Uterus (tissue), 2 donors: Measurements from ENCODE around the gene PKP4.

ENCODE experiments used
- POLR2A ChIP-seq, 2 donors: fragments of 450-650 bp; IDR thresholded peaks; one replicate each; pipeline ENCODE4 v1.6.1; 2016; ENCODE audit warnings: antibody characterized with exemption in 2 of 2, mild to moderate bottlenecking in 1 of 2, moderate library complexity in 1 of 2
- TF ChIP-seq, protein P1 (sequence below), 4 experiments: fragments of 200-600 bp in 2 of 4; fragments of 450-650 bp in 2 of 4; sonication (generic) in 2 of 4; IDR thresholded peaks; one replicate each; pipeline ENCODE4 v1.5.1; 2016 to 2019; ENCODE audit warnings: antibody characterized with exemption in 4 of 4, mild to moderate bottlenecking in 2 of 4, moderate library complexity in 1 of 4

GRCh38 chr2:158667586-158667985 lies 210.8 kb downstream of the PKP4 start:
- TF ChIP-seq POLR2A (IDR thresholded peaks at IDR 0.05) = no peak
- TF ChIP-seq, protein P1, sequence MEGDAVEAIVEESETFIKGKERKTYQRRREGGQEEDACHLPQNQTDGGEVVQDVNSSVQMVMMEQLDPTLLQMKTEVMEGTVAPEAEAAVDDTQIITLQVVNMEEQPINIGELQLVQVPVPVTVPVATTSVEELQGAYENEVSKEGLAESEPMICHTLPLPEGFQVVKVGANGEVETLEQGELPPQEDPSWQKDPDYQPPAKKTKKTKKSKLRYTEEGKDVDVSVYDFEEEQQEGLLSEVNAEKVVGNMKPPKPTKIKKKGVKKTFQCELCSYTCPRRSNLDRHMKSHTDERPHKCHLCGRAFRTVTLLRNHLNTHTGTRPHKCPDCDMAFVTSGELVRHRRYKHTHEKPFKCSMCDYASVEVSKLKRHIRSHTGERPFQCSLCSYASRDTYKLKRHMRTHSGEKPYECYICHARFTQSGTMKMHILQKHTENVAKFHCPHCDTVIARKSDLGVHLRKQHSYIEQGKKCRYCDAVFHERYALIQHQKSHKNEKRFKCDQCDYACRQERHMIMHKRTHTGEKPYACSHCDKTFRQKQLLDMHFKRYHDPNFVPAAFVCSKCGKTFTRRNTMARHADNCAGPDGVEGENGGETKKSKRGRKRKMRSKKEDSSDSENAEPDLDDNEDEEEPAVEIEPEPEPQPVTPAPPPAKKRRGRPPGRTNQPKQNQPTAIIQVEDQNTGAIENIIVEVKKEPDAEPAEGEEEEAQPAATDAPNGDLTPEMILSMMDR (IDR thresholded peaks at IDR 0.05) = no peak
